Myocyte (in vitro differentiated cells): ENCODE measurements around the gene GTSE1. TPM values are rescaled to one million over a fixed set of nuclear protein-coding genes. Genes with fewer than 3 reads are reported as not detected.

Experiments
- DNase-seq: peaks from one replicate; pipeline ENCODE4 v3.0.0-alpha.2; 2012; ENCODE audit warnings: low read depth
- total RNA-seq: library from RNA; depleted of rRNA; stranded (reverse); fragments of >200 nt; gene quantifications from 2 replicates; pipeline ENCODE4 v1.2.3, GENCODE V29; 2014

The GTSE1 gene
- total RNA-seq, 1 donor from 2014 or later, result 0.35 TPM

DNA sequence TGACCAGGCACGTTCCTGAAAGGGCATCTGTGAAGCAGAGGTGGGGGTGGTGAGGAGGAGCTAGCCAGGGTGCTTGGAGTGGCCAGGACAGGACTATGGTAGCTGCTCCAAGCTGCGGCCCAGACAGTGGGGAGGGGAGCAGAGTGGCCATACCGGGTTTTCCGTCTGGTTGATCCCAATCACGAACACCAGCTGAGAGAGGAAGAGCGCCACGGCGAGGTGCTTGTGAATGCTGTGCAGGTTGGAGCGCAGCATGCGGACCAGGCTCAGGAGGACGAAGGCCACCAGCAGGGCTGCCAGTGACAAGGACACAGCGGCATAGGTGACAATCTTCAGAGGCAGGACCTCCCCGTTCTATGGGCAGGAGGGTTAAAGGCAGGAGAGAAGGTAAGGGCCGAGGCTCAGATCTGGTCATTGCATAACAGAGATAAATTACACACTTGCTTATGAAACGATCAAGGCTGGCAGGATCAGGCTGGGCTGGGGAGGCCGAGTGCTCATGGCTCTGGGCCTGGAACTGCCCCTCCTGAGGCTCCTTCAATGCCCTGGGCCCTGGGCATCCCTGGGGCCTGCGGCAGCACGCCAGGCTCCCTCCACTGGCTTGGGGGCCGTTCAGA lies 80.3 kb downstream of the GTSE1 start:
- DNase-seq, result peak; percentile 43

DNA sequence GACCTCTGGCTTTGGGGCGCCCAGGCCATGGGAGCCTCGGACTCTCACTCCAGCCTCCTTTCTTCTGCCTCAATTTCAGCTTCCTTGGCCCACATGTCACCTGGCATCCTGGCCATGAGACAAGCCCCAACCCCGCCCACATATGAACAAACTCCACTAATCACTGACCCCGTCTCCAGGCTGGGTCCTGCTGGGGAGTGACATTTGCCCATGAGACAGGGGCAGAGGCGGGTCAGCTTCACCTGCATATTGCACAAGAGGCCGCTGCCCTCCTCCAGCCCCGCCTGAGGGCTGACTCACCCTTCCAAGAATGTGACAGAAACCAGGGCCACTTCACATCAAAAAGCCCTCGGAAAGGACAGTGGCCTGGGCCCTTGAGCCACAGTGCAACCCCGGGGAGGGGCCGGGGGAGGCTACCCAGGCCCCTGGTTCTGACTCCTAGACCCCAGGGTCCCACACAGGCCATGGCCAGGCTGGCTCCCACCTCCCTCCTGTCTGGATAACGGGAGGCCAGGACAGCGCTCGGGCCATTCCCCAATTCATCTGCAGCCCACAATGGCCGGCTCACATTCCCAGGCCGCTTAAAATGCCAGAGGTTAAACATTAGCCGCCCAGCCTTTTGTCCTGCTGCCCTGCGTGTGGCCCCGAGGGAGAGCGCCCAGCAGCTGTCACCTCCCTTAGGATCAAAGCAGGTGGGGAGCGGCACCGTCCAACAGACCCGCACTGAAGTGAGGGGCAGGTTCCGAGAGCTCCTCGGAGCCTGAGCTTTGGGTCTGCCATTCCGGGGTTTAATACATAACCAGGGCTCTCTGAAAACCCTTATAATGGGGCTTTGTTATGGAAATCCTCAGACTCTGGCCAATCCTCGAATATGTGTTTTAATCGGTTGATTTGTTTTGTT lies 81.1 kb downstream of the GTSE1 start:
- peak; percentile 89 for DNase-seq

DNA sequence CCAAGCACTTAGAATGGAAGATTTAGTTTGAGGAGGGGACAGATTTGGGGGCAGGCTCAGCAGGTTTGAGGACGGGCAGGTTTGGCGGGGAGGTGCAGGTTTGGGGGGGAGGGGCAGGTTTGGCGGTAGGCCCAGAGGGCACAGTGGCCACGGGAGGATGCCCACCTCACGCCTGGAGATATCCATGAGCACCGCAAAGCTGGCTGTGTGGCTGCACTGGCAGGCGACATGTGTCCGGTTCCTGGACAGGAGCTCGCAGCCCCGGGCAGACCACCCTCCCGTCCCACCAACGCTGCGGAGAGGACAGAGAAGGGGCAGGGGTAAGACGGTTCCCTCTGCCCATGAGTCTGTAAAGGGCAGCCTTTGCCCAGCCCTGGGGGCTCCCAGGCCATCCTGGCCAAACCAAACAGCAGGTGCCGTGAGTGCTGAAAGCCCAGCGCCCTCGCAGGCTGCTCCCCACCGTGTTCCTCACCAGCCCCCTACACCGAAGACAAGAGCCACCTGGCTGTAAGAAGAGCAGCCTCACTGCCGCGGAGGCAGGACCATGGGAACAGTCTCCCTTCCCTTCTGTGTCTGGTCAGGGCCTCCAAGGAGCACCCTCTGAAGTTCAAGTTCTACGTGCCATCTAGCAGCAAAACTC lies 81.9 kb downstream of the GTSE1 start:
- peak; percentile 56 for DNase-seq

DNA sequence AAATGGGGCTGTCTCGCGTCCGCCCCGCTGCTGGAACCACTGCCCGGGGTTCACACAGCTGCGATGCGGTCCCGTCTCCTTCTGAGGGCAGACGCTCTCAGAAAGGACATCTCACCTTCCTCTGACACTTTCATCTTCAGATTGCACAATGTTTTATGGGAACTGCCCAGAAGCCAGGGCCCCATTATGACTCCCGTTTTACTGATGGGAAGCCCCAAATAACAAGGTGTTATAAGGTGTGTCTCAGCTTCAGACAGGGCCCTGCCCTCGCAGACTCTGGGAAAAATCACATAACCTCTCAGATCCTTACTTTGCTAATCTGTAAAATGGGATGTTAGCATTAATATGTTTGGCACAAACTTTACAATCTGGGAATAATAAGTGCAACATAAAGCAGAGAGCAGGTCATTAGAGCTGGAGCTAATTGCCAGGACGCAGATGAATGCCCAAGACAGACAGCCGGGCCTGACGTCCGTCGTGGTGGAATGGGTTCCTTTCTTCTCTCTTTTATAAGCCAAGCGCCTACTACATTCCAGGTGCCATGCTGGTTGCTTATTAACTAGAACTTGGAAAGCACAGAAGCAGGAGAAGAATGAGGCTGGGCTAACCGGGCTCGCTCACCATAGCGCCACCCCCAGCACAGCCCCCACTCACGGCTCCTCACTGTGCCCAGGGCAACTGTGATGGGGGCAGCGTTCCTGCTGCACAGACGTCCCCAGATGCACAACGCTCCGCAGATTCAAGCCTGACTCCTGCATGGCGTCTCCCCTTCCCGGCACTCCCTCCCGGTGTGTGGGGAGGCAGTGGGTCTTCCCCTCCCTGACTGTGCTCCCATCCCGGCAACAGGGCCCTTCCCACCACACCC lies 82.6 kb downstream of the GTSE1 start:
- no peak for DNase-seq

DNA sequence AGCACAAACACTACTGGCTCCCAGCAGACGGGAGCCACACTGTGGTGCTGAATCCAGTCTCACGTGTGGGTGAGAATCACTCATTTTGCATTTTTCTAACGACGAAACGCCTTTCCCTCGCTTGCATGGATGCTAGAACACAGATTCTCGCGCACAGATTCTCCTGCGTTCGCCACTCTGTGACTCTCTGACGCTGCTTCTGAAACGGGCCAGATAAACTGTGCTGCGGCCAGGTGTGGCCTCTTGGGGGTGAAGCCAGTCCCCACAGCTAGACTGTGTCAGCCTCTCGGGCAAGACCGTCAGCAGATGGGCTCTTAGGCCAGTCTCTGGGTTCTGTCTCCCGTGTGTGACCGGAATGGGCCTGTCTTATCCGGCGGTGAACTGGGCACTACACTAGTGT lies 83.4 kb downstream of the GTSE1 start:
- no peak for DNase-seq

Other genes with a start within 250 kb of the GTSE1 start
- gene PPARA, start 146.3 kb upstream of the GTSE1 start, total RNA-seq, result 17.5 and 26.3 TPM in 2 replicates
- gene CDPF1, start 46.6 kb upstream of the GTSE1 start, total RNA-seq, result 11.6 and 21.3 TPM in 2 replicates
- not detected in 2 replicates for gene PKDREJ, start 33.5 kb upstream of the GTSE1 start, total RNA-seq
- gene TTC38, start 28.9 kb upstream of the GTSE1 start, total RNA-seq, result 31.5 and 38.9 TPM in 2 replicates
- gene TRMU, start 38.8 kb downstream of the GTSE1 start, total RNA-seq, result 34.9 and 40.2 TPM in 2 replicates
- 1.3 and 1.4 TPM in 2 replicates for gene CELSR1, start 240.8 kb downstream of the GTSE1 start, total RNA-seq